LNCaP clone FGC (cell line): ENCODE measurements around the gene SLC25A26.

ENCODE experiments used
- DNase-seq: peaks from one replicate; pipeline ENCODE4 v3.0.0-alpha.2; 2011; ENCODE audit warnings: low read depth
- H3K4me3 ChIP-seq: 2 replicates; pipeline ENCODE4 v1.5.1; 2011; ENCODE audit warnings: mild to moderate bottlenecking, low read depth, low read length, control low read depth
- CTCF ChIP-seq: IDR thresholded peaks from 2 replicates; pipeline ENCODE4 v1.5.1; 2012; ENCODE audit warnings: mild to moderate bottlenecking; ENCODE audit not compliant: control insufficient read depth, insufficient read depth; ENCODE audit errors: extremely low read depth

SLC25A26 gene

GRCh38 chr3:66361356-66361755, 140.6 kb downstream of the SLC25A26 start:
- DNase-seq, result no peak
- TF ChIP-seq CTCF, result no peak
- H3K4me3 ChIP-seq, result no peak overlapping the region

- TF ChIP-seq CTCF, result no peak
- no peak overlapping the region for H3K4me3 ChIP-seq
- DNase-seq, result no peak
Measured at GRCh38 chr3:66362541-66362941, 141.7 kb downstream of the SLC25A26 start.

GRCh38 chr3:66363148-66363547, 142.3 kb downstream of the SLC25A26 start:
- no peak overlapping the region for H3K4me3 ChIP-seq
- DNase-seq, result no peak
- TF ChIP-seq CTCF, result no peak

GRCh38 chr3:66365080-66365479, 144.3 kb downstream of the SLC25A26 start:
- H3K4me3 ChIP-seq, result no peak overlapping the region
- DNase-seq, result no peak
- no peak for TF ChIP-seq CTCF

- TF ChIP-seq CTCF, result no peak
- H3K4me3 ChIP-seq, result no peak overlapping the region
- DNase-seq, result no peak
Measured at GRCh38 chr3:66366747-66367146, 145.9 kb downstream of the SLC25A26 start.

GRCh38 chr3:66367979-66368378, 147.2 kb downstream of the SLC25A26 start:
- no peak overlapping the region for H3K4me3 ChIP-seq
- no peak for TF ChIP-seq CTCF
- no peak for DNase-seq

GRCh38 chr3:66370179-66370578, 149.4 kb downstream of the SLC25A26 start:
- DNase-seq, result no peak
- H3K4me3 ChIP-seq, result no peak overlapping the region
- no peak for TF ChIP-seq CTCF
